ENCODE data around the gene RSPH9.

DNA sequence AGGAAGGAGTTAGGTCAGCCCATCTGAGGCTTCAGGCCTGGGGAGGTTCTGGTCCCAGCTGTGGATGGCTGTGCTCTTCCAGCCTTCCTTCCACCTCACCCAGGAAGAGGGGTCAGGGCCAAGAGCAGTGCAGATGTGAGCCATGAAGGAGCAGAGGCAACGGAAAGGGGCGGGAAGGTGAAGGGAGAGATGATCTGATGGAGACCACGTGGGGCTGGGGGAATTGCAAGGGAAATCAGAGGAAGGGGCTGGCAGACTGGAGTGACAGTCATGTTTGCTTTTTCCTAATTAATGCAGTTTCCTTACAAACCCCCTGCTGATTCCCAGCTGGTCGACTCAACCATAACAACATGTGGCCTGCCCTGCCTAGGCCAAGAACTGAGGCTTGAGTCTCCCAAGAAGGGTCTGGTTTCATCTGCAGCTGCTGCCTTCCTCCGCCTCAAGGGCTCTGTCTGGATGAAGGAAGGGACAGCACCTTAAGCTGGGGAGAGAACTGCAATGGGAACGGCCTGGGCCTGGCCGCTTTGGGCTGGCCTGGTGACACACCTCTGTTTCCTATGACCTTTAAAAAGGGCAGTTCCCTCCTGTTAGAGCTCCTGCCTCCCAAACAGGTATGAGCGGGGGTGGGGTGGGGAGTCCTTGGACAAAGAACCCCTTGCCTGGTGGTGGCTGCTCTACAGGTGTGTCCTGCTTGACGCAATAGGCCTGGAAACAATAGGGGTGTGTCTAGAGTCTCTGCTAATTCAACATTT is 50.6 kb downstream of the RSPH9 start:
- TF ChIP-seq POLR2A (IDR thresholded peaks at IDR 0.05): no peak
- TF ChIP-seq, protein P1, sequence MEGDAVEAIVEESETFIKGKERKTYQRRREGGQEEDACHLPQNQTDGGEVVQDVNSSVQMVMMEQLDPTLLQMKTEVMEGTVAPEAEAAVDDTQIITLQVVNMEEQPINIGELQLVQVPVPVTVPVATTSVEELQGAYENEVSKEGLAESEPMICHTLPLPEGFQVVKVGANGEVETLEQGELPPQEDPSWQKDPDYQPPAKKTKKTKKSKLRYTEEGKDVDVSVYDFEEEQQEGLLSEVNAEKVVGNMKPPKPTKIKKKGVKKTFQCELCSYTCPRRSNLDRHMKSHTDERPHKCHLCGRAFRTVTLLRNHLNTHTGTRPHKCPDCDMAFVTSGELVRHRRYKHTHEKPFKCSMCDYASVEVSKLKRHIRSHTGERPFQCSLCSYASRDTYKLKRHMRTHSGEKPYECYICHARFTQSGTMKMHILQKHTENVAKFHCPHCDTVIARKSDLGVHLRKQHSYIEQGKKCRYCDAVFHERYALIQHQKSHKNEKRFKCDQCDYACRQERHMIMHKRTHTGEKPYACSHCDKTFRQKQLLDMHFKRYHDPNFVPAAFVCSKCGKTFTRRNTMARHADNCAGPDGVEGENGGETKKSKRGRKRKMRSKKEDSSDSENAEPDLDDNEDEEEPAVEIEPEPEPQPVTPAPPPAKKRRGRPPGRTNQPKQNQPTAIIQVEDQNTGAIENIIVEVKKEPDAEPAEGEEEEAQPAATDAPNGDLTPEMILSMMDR (IDR thresholded peaks at IDR 0.05): no peak

Measured in suprapubic skin (tissue), 3 donors.